ENCODE measurements around the gene LSP1.
"Not testable (repeated sequence)": the region's sequence is repeated elsewhere in the genome, so short reads cannot be mapped to it uniquely, and the experiment has no call there.

Gene LSP1

GRCh38 chr11:1852877-1853276, at the start of gene LSP1:
LSP1 (plus strand) TSS chr11:1853084; CDS start chr11:1853145, 61 bp downstream.
- DNase-seq = peak; percentile 94

- no peak for DNase-seq
These were observed 49.6 kb upstream of the LSP1 start for GRCh38 chr11:1803246-1803645.

GRCh38 chr11:1803835-1804519, 48.9 kb upstream of the LSP1 start:
- DNase-seq = not testable (repeated sequence)

GRCh38 chr11:1805525-1805924, 47.4 kb upstream of the LSP1 start:
- no peak for DNase-seq

GRCh38 chr11:1807264-1807995, 45.5 kb upstream of the LSP1 start:
- DNase-seq = no peak

- DNase-seq = no peak
These were observed 42.1 kb upstream of the LSP1 start for GRCh38 chr11:1810761-1811160.

- DNase-seq = no peak
These were observed 40.6 kb upstream of the LSP1 start for GRCh38 chr11:1812274-1812673.

- DNase-seq = no peak
These were observed 40.1 kb upstream of the LSP1 start for GRCh38 chr11:1812801-1813200.

GRCh38 chr11:1813356-1813755, 39.5 kb upstream of the LSP1 start:
- DNase-seq = not testable (repeated sequence)

GRCh38 chr11:1814691-1815090, 38.2 kb upstream of the LSP1 start:
- DNase-seq = no peak

GRCh38 chr11:1815311-1815710, 37.6 kb upstream of the LSP1 start:
- no peak for DNase-seq

- no peak for DNase-seq
These were observed 37.1 kb upstream of the LSP1 start for GRCh38 chr11:1815751-1816150.

- no peak for DNase-seq
These were observed 35.9 kb upstream of the LSP1 start for GRCh38 chr11:1817000-1817399.

GRCh38 chr11:1817511-1817910, 35.4 kb upstream of the LSP1 start:
- DNase-seq = no peak

GRCh38 chr11:1819074-1819473, 33.8 kb upstream of the LSP1 start:
- no peak for DNase-seq

- no peak for DNase-seq
These were observed 32.2 kb upstream of the LSP1 start for GRCh38 chr11:1820463-1821325.

- no peak for DNase-seq
These were observed 31.3 kb upstream of the LSP1 start for GRCh38 chr11:1821562-1821961.

- no peak for DNase-seq
These were observed 30.1 kb upstream of the LSP1 start for GRCh38 chr11:1822648-1823375.

- DNase-seq = no peak
These were observed 29.3 kb upstream of the LSP1 start for GRCh38 chr11:1823376-1824220.

- DNase-seq = no peak
These were observed 28.5 kb upstream of the LSP1 start for GRCh38 chr11:1824221-1825038.

Data from activated CD4-positive, alpha-beta T cell treated with anti-CD3 and anti-CD28 coated beads, Interleukin-10, Interleukin-2, amounts not matched to agents 100 ng/mL and 50 ng/mL, durations not matched to agents 16 hours and 8 hours (primary cell).